IMR-90 (cell line): ENCODE measurements around the gene INTS12. TPM values are rescaled to one million over a fixed set of nuclear protein-coding genes. Genes with fewer than 3 reads are reported as not detected.

Source experiments
- ATAC-seq: fragments of 200-7000 bp; cut with Tn5 transposase; 2 replicates; pipeline ENCODE4 v1.9.1; 2020; ENCODE audit warnings: low read depth, mild to moderate bottlenecking, moderate library complexity
- BruUV-seq: library from RNA; stranded (reverse); fragments of 400-500 nt; replicated peaks from 2 replicates; lab custom pipeline; 2021; lab: Mats Ljungman, UMichigan
- CTCF ChIA-PET: fragments of 300-600 bp; formaldehyde crosslinking; extraction: SDS; loops from one replicate; lab custom pipeline; 2021; ENCODE audit warnings: antibody characterized with exemption; lab: Yijun Ruan, JAX
- POLR2A ChIA-PET: fragments of 300-600 bp; sonication (Branson Sonifier 250); formaldehyde crosslinking; loops from one replicate; lab custom pipeline; 2022; ENCODE audit warnings: antibody characterized with exemption; ENCODE audit not compliant: unreplicated experiment; lab: Charles Lee
- DNase-seq: peaks from one replicate; pipeline ENCODE4 v3.0.0; 2013
- H2AFZ ChIP-seq: replicated peaks from 2 replicates; pipeline ENCODE3; 2013; ENCODE audit warnings: low read length, mild to moderate bottlenecking; ENCODE audit not compliant: poor library complexity
- H2AK5ac ChIP-seq: 2 replicates; pipeline ENCODE4 v1.6.1; 2013; ENCODE audit warnings: low read depth, low read length, inconsistent platforms
- H2AK9ac ChIP-seq: replicated peaks from 2 replicates; pipeline ENCODE3; 2013; ENCODE audit warnings: mild to moderate bottlenecking, low read depth, low read length, moderate library complexity; ENCODE audit not compliant: poor library complexity
- H2BK120ac ChIP-seq: 2 replicates; pipeline ENCODE4 v1.6.1; 2013; ENCODE audit warnings: low read depth, low read length, inconsistent platforms
- H2BK15ac ChIP-seq: 3 replicates; pipeline ENCODE4 v1.6.1; 2013; ENCODE audit warnings: low read depth, low read length, inconsistent platforms
- H2BK20ac ChIP-seq: 2 replicates; pipeline ENCODE4 v1.6.1; 2013; ENCODE audit warnings: low read depth, mild to moderate bottlenecking, inconsistent platforms, low read length, moderate library complexity
- H2BK5ac ChIP-seq: 2 replicates; pipeline ENCODE4 v1.6.1; 2013; ENCODE audit warnings: mild to moderate bottlenecking, low read depth, low read length, inconsistent platforms; ENCODE audit not compliant: poor library complexity, severe bottlenecking
- H3K14ac ChIP-seq: replicated peaks from 2 replicates; pipeline ENCODE4 v1.6.1; 2013; ENCODE audit warnings: low read depth, low read length, inconsistent platforms
- H3K18ac ChIP-seq: 2 replicates; pipeline ENCODE4 v1.6.1; 2013; ENCODE audit warnings: low read depth, low read length, control low read depth
- H3K23ac ChIP-seq: 2 replicates; pipeline ENCODE4 v1.6.1; 2013; ENCODE audit warnings: low read depth, low read length, inconsistent platforms
- H3K27ac ChIP-seq: 2 replicates; pipeline ENCODE4 v1.5.1; 2013; ENCODE audit warnings: mild to moderate bottlenecking, control low read depth, low read length; ENCODE audit not compliant: insufficient read depth
- H3K27me3 ChIP-seq: 2 replicates; pipeline ENCODE4 v1.6.1; 2013; ENCODE audit warnings: low read length; ENCODE audit not compliant: control insufficient read depth, insufficient read depth
- H3K36me3 ChIP-seq: 2 replicates; pipeline ENCODE4 v1.6.1; 2013; ENCODE audit warnings: low read length, mixed read lengths; ENCODE audit not compliant: control insufficient read depth, insufficient read depth
- H3K4ac ChIP-seq: 2 replicates; pipeline ENCODE4 v1.6.1; 2013; ENCODE audit warnings: low read depth, low read length, inconsistent platforms
- H3K4me1 ChIP-seq: 2 replicates; pipeline ENCODE4 v1.6.1; 2013; ENCODE audit warnings: low read length, mixed read lengths; ENCODE audit not compliant: control insufficient read depth, insufficient read depth
- H3K4me2 ChIP-seq: 2 replicates; pipeline ENCODE4 v1.6.1; 2013; ENCODE audit warnings: low read depth, mild to moderate bottlenecking, control low read depth, low read length, moderate library complexity
- H3K4me3 ChIP-seq: 2 replicates; pipeline ENCODE4 v1.5.1; 2013; ENCODE audit warnings: low read depth, mild to moderate bottlenecking, control low read depth, low read length, moderate library complexity; ENCODE audit not compliant: insufficient read depth
- H3K56ac ChIP-seq: 2 replicates; pipeline ENCODE4 v1.6.1; 2013; ENCODE audit warnings: low read length, inconsistent platforms; ENCODE audit not compliant: insufficient read depth; ENCODE audit errors: extremely low read depth
- H3K79me1 ChIP-seq, 2 experiments: 2 replicates each; pipeline ENCODE4 v1.6.1; 2013; ENCODE audit warnings: low read length in 2 of 2, inconsistent platforms in 1 of 2, low read depth in 1 of 2
- H3K9ac ChIP-seq: 2 replicates; pipeline ENCODE4 v1.6.1; 2013; ENCODE audit warnings: low read depth, low read length, control low read depth
- H3K9me1 ChIP-seq: 2 replicates; pipeline ENCODE4 v1.6.1; 2013; ENCODE audit warnings: low read length, inconsistent platforms; ENCODE audit not compliant: insufficient read depth
- H3K9me3 ChIP-seq: 2 replicates; pipeline ENCODE4 v1.6.1; 2013; ENCODE audit warnings: low read length; ENCODE audit not compliant: control insufficient read depth, insufficient read depth
- H4K20me1 ChIP-seq: 2 replicates; pipeline ENCODE4 v1.6.1; 2013; ENCODE audit warnings: low read length, inconsistent platforms; ENCODE audit not compliant: insufficient read depth
- H4K5ac ChIP-seq: 2 replicates; pipeline ENCODE4 v1.6.1; 2013; ENCODE audit warnings: mild to moderate bottlenecking, low read depth, low read length, control low read depth
- H4K8ac ChIP-seq, 2 experiments: 2 replicates each; pipeline ENCODE4 v1.6.1; 2013; ENCODE audit warnings: low read depth in 2 of 2, low read length in 2 of 2, control low read depth in 1 of 2, inconsistent platforms in 1 of 2
- H4K91ac ChIP-seq: 2 replicates; pipeline ENCODE4 v1.6.1; 2013; ENCODE audit warnings: low read depth, low read length, inconsistent platforms; ENCODE audit not compliant: insufficient read depth
- BHLHE40 ChIP-seq: fragments of 150-350 bp; IDR thresholded peaks from 2 replicates; pipeline ENCODE4 v1.6.1; 2016; ENCODE audit warnings: mild to moderate bottlenecking, low read depth, low read length
- CEBPB ChIP-seq: IDR thresholded peaks from 2 replicates; pipeline ENCODE4 v1.6.1; 2012; ENCODE audit warnings: low read depth, low read length, improper control_type of control experiment
- CHD1 ChIP-seq: IDR thresholded peaks from 2 replicates; pipeline ENCODE4 v1.6.1; 2012; ENCODE audit warnings: low read depth, low read length, improper control_type of control experiment
- FOS ChIP-seq: fragments of 150-350 bp; IDR thresholded peaks from 2 replicates; pipeline ENCODE4 v1.6.1; 2016; ENCODE audit warnings: low read depth, low read length
- MAZ ChIP-seq: IDR thresholded peaks from 2 replicates; pipeline ENCODE4 v1.6.1; 2012; ENCODE audit warnings: low read depth, mild to moderate bottlenecking, low read length, improper control_type of control experiment, moderate library complexity, borderline replicate concordance
- MXI1 ChIP-seq: IDR thresholded peaks from 2 replicates; pipeline ENCODE4 v1.6.1; 2012; ENCODE audit warnings: low read depth, mild to moderate bottlenecking, low read length, moderate library complexity, borderline replicate concordance
- NFE2L2 ChIP-seq: fragments of 150-350 bp; IDR thresholded peaks from 2 replicates; pipeline ENCODE4 v1.6.1; 2016; ENCODE audit warnings: low read depth, mild to moderate bottlenecking, low read length
- POLR2A ChIP-seq: IDR thresholded peaks from 2 replicates; pipeline ENCODE4 v1.6.1; 2012; ENCODE audit warnings: mild to moderate bottlenecking, low read depth, low read length
- RAD21 ChIP-seq: IDR thresholded peaks from 2 replicates; pipeline ENCODE4 v1.6.1; 2012; ENCODE audit warnings: low read length, improper control_type of control experiment
- RCOR1 ChIP-seq: IDR thresholded peaks from 2 replicates; pipeline ENCODE4 v1.6.1; 2012; ENCODE audit warnings: mild to moderate bottlenecking, low read length, improper control_type of control experiment; ENCODE audit not compliant: insufficient replicate concordance
- RFX5 ChIP-seq: IDR thresholded peaks from 2 replicates; pipeline ENCODE4 v1.8.0; 2012; ENCODE audit warnings: low read depth, mild to moderate bottlenecking, low read length, moderate library complexity
- SMC3 ChIP-seq: fragments of 150-350 bp; IDR thresholded peaks from 2 replicates; pipeline ENCODE4 v1.6.1; 2016; ENCODE audit warnings: low read depth, mild to moderate bottlenecking, antibody characterized with exemption, low read length, moderate library complexity
- WGBS, 2 experiments: methylation state at CpG; one replicate each; pipeline versions ENCODE4 v1.1.5 to v1.1.7; 2013; ENCODE audit warnings: missing lambda C conversion rate in 2 of 2; ENCODE audit not compliant: insufficient read length in 1 of 2; ENCODE audit errors: extremely low coverage in 2 of 2; 5-methylcytosine and 5-hydroxymethylcytosine counted together
- dilution Hi-C: fragments of 300-500 bp; cut with HindIII; formaldehyde crosslinking; loops from one replicate; pipeline ENCODE4 v1.14.3; 2018; ENCODE audit warnings: low sequenced_read_pairs; ENCODE audit not compliant: unreplicated experiment
- in situ Hi-C: fragments of 300-500 bp; cut with MboI; formaldehyde crosslinking; loops from 3 replicates; pipeline ENCODE4 v1.14.3; 2019; ENCODE audit warnings: low sequenced_read_pairs, inconsistent platforms, mixed read lengths
- intact Hi-C: fragments of 100-400 bp; cut with micrococcal nuclease; formaldehyde crosslinking; loops from 2 replicates; pipeline ENCODE4 v1.10.0; 2022
- polyA plus RNA-seq, 3 experiments: library from polyadenylated mRNA; depleted of rRNA; stranded (reverse); fragments of >200 nt; gene quantifications; 2 replicates each; pipeline ENCODE4 v1.2.3, GENCODE V29; 2012; ENCODE audit warnings: low replicate concordance in 1 of 3
- total RNA-seq: library from RNA; depleted of rRNA; stranded (reverse); fragments of >200 nt; gene quantifications from 2 replicates; pipeline ENCODE4 v1.2.3, GENCODE V29; 2012
- TF ChIP-seq, protein P1 (sequence below): fragments of 150-350 bp; IDR thresholded peaks from 2 replicates; pipeline ENCODE4 v1.6.1; 2016; ENCODE audit warnings: low read depth, mild to moderate bottlenecking, low read length, moderate library complexity, borderline replicate concordance
- TF ChIP-seq, protein P2 (sequence below): conservative IDR thresholded peaks from 2 replicates; pipeline ENCODE4 v1.5.1; 2012; ENCODE audit warnings: mild to moderate bottlenecking, low read depth, low read length, improper control_type of control experiment
- TF ChIP-seq, protein P3 (sequence below): fragments of 150-350 bp; IDR thresholded peaks from 2 replicates; pipeline ENCODE4 v1.6.1; 2017; ENCODE audit warnings: mild to moderate bottlenecking, antibody characterized with exemption, low read length, low read depth

INTS12 gene
- total and polyA plus RNA-seq, 2 of the 4 experiments (the other 2 are of a cell fraction) = 27.5 to 36.0 TPM

DNA sequence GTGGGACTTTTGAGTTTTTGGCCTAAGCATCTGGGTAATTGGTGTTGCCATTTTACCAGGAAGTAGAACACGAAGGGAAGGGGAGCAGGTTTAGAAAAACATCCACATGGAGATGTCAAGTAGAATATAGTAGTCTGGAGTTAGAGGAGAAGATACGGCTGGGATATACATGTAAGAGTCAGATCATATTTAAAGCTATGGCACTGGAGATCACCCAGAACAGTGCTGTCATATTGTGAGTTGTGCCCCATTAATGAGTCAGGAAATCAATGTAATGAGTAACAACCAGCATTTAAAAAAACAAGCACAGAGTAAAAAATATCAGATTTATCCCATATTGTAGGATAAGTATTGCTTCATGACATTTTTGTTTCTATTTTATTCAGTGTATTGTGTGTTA lies 4.3 kb upstream of the INTS12 start:
- Histone ChIP-seq H4K8ac (peak overlapping the region in 1 of 2 experiments; percentile 30; a peak in 1 of 4 replicates), H4K20me1 (no peaks in the 10 kb centered on the region), H3K79me1 (peaks cover 14 to 28% of the 10 kb centered on the region in 2 experiments), H3K9me1 (no peaks in the 10 kb centered on the region), H3K4me2 (no peak overlapping the region), H4K5ac (no peak overlapping the region), H3K36me3 (no peaks in the 10 kb centered on the region), H3K4me1 (no peaks in the 10 kb centered on the region), H3K27me3 (no peaks in the 10 kb centered on the region), H3K14ac (no peak overlapping the region), H2BK20ac (no peak overlapping the region), H3K9me3 (no peaks in the 10 kb centered on the region), H2AK9ac (no peak overlapping the region), H2BK15ac (no peak overlapping the region), H2BK5ac (no peak overlapping the region), H2AFZ (no peak overlapping the region), H3K56ac (no peak overlapping the region), H4K91ac (no peak overlapping the region), H3K9ac (no peak overlapping the region), H3K4me3 (no peak overlapping the region), H3K18ac (no peak overlapping the region), H2BK120ac (no peak overlapping the region), H3K23ac (peak overlapping the region; percentile 51; the same call in 1 of the 2 replicates), H3K27ac (no peak overlapping the region), H3K4ac (no peak overlapping the region), H2AK5ac (no peak overlapping the region)
- ATAC-seq (no peak), DNase-seq (no peak)
- ChIA-PET CTCF (interaction anchor here (0.6 to 1.2 kb wide), 3 partner anchors 23 to 727 kb away, joined by 3 read pairs; no protein-coding TSS in a partner anchor), POLR2A (no interaction called here)
- no TSS peak for BruUV-seq
- dilution Hi-C loops (no loop called here), in situ Hi-C loops (no loop called here), intact Hi-C loops (no loop called here)
- 100% methylated on average over 1 of the region's 2 CpGs; no CpG with 5 or more reads in 1 of the 2 experiments for WGBS, 2 experiments
- no peak for TF ChIP-seq RAD21
- TF ChIP-seq, protein P1, sequence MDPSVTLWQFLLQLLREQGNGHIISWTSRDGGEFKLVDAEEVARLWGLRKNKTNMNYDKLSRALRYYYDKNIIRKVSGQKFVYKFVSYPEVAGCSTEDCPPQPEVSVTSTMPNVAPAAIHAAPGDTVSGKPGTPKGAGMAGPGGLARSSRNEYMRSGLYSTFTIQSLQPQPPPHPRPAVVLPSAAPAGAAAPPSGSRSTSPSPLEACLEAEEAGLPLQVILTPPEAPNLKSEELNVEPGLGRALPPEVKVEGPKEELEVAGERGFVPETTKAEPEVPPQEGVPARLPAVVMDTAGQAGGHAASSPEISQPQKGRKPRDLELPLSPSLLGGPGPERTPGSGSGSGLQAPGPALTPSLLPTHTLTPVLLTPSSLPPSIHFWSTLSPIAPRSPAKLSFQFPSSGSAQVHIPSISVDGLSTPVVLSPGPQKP = no peak
- no peak for TF ChIP-seq BHLHE40
- TF ChIP-seq, protein P2, sequence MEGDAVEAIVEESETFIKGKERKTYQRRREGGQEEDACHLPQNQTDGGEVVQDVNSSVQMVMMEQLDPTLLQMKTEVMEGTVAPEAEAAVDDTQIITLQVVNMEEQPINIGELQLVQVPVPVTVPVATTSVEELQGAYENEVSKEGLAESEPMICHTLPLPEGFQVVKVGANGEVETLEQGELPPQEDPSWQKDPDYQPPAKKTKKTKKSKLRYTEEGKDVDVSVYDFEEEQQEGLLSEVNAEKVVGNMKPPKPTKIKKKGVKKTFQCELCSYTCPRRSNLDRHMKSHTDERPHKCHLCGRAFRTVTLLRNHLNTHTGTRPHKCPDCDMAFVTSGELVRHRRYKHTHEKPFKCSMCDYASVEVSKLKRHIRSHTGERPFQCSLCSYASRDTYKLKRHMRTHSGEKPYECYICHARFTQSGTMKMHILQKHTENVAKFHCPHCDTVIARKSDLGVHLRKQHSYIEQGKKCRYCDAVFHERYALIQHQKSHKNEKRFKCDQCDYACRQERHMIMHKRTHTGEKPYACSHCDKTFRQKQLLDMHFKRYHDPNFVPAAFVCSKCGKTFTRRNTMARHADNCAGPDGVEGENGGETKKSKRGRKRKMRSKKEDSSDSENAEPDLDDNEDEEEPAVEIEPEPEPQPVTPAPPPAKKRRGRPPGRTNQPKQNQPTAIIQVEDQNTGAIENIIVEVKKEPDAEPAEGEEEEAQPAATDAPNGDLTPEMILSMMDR = no peak
- no peak for TF ChIP-seq FOS
- TF ChIP-seq, protein P3, sequence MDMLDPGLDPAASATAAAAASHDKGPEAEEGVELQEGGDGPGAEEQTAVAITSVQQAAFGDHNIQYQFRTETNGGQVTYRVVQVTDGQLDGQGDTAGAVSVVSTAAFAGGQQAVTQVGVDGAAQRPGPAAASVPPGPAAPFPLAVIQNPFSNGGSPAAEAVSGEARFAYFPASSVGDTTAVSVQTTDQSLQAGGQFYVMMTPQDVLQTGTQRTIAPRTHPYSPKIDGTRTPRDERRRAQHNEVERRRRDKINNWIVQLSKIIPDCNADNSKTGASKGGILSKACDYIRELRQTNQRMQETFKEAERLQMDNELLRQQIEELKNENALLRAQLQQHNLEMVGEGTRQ = no peak
- TF ChIP-seq CEBPB = no peak
- no peak for TF ChIP-seq POLR2A
- no peak for TF ChIP-seq RCOR1
- no peak for TF ChIP-seq MXI1
- TF ChIP-seq NFE2L2 = no peak
- no peak for TF ChIP-seq CHD1
- no peak for TF ChIP-seq MAZ
- no peak for TF ChIP-seq SMC3
- TF ChIP-seq RFX5 = no peak
